Chondrocyte (in vitro differentiated cells): ENCODE results near the gene TAPBP. TPM values are rescaled to one million over a fixed set of nuclear protein-coding genes. Genes with fewer than 3 reads are reported as not detected.

Experiments
- DNase-seq: peaks from one replicate; pipeline ENCODE4 v3.0.0; 2021; ENCODE audit warnings: mixed read lengths, low spot score
- H3K27ac Mint-ChIP-seq: one replicate; pipeline ENCODE4 v1.8.0; 2021; ENCODE audit warnings: mild to moderate bottlenecking, moderate library complexity, mixed read lengths; ENCODE audit not compliant: unreplicated experiment
- H3K27me3 Mint-ChIP-seq: 2 replicates; pipeline ENCODE4 v1.8.0; 2021; ENCODE audit warnings: low read depth, mixed read lengths
- H3K36me3 Mint-ChIP-seq: 2 replicates; pipeline ENCODE4 v1.8.0; 2021; ENCODE audit warnings: low read depth, mixed read lengths
- H3K4me1 Mint-ChIP-seq: 2 replicates; pipeline ENCODE4 v1.8.0; 2021; ENCODE audit warnings: low read depth, mild to moderate bottlenecking, mixed read lengths
- H3K4me3 Mint-ChIP-seq: one replicate; pipeline ENCODE4 v1.8.0; 2021; ENCODE audit warnings: mild to moderate bottlenecking, moderate library complexity, mixed read lengths; ENCODE audit not compliant: unreplicated experiment
- H3K9me3 Mint-ChIP-seq: 2 replicates; pipeline ENCODE4 v1.8.0; 2021; ENCODE audit warnings: low read depth, mixed read lengths
- total RNA-seq: library from RNA; stranded (reverse); gene quantifications from 3 replicates; pipeline ENCODE4 v1.2.1, GENCODE V29; 2021
- TF ChIP-seq, protein P1 (sequence below): fragments of 200-600 bp; sonication (generic); IDR thresholded peaks from 2 replicates; pipeline ENCODE4 v1.5.0; 2021; ENCODE audit warnings: antibody characterized with exemption, mild to moderate bottlenecking, moderate library complexity

TAPBP gene
- total RNA-seq, 1 donor from 2014 or later, result 86.2 TPM

DNA sequence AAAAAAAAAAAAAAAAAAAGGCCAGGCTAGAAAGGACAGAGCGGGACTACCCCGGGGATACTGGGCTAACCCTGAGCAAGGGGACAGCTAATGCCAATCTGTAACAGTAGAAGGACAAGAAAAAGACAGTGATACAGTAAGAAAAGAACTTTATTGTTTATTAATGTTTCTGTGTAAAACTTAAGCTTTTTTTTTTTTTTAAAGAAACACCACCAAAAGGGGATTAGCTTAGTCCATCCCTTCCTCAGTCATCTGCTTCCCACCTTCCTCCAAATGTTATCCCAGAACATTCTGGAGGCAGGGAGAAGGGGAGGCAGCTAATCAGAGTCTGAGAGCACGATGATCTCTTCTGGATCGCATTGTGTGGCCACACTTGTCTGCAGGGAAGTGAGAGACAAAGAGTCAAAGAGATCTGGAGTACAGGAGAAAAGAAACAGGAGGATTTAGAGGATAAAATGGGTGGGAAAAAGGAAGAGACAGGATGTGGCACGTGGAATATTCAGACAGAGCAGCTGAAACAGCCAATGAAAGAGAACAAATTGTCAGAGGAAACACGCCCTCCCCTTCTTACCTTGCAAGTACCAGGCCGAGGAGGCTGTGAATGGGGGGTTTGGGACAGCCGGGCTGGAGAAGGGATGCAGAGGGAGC, 4.7 kb upstream of the TAPBP start:
- TF ChIP-seq, protein P1, sequence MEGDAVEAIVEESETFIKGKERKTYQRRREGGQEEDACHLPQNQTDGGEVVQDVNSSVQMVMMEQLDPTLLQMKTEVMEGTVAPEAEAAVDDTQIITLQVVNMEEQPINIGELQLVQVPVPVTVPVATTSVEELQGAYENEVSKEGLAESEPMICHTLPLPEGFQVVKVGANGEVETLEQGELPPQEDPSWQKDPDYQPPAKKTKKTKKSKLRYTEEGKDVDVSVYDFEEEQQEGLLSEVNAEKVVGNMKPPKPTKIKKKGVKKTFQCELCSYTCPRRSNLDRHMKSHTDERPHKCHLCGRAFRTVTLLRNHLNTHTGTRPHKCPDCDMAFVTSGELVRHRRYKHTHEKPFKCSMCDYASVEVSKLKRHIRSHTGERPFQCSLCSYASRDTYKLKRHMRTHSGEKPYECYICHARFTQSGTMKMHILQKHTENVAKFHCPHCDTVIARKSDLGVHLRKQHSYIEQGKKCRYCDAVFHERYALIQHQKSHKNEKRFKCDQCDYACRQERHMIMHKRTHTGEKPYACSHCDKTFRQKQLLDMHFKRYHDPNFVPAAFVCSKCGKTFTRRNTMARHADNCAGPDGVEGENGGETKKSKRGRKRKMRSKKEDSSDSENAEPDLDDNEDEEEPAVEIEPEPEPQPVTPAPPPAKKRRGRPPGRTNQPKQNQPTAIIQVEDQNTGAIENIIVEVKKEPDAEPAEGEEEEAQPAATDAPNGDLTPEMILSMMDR, result no peak
- Mint-ChIP-seq H3K27me3 (no peaks in the 10 kb centered on the region), H3K36me3 (peaks cover 19% of the 10 kb centered on the region), H3K4me3 (peak overlapping the region; percentile 92), H3K4me1 (peaks cover 80% of the 10 kb centered on the region), H3K9me3 (no peaks in the 10 kb centered on the region), H3K27ac (peak overlapping the region; percentile 98)
- DNase-seq, result no peak

DNA sequence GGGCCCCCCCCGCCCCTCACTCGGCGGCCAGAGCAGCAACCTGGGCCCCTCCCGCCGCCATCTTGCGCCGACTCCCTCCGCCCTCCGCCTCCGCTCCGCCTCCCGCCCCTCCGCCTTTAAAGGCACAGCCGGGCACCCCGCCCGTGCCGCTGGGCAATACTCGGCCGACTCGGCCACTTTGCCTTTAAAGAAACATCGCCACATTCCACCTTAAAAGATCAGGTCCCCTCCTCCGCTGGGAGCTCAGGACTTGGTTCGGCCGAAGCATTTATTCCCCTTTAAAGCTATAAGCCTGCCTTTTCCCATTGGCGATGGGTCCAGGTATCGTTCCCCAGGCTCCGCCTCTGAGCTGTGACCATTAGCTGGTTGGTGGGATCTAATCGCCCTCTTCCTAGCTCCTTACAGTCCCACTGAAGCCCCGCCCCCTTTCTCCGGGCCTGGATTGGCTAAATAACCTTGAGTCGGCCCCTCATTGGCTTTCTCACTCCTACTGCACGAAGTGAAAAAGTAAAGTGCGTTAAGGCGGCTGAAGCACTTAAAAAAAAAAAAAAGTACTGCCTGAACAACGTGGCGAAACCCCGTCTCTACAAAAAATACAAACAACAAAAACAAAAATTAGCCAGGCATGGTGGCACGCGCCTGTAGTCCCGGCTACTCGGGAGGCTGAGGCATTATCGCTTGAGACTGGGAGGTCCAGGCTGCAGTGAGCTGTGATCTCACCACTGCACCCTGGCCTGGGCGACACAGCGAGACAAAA, 4.0 kb upstream of the TAPBP start, which contains the start of gene ZBTB22:
Gene ZBTB22, minus strand, starts transcription at position 76 of the 757 bp plus-strand sequence. CDS start 828 bp downstream, outside the sequence.
- Mint-ChIP-seq H3K9me3 (no peaks in the 10 kb centered on the region), H3K4me1 (peaks cover 80% of the 10 kb centered on the region), H3K27ac (peak within 1 kb of the TSS; percentile 98), H3K4me3 (peak within 1 kb of the TSS; percentile 92), H3K36me3 (peaks cover 19% of the 10 kb centered on the region), H3K27me3 (no peaks in the 10 kb centered on the region)
- TF ChIP-seq, protein P1, result no peak
- peak; percentile 99 for DNase-seq

DNA sequence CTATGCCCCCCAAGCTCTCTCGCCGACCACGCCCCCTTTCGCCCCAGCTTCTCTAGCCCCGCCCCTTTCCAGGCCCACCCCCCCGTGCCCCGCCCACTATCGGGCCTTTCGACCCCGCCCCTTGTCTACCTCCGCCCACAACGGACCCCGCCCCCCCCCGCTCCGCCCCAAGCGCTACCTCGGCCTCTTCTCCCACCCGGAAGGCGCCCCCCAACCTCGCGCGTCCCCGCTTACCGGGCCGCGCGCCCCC, 3.5 kb upstream of the TAPBP start:
- H3K4me1 Mint-ChIP-seq, result peaks cover 80% of the 10 kb centered on the region
- H3K27ac Mint-ChIP-seq, result peak overlapping the region; percentile 59
- TF ChIP-seq, protein P1, result no peak
- H3K4me3 Mint-ChIP-seq, result peak overlapping the region; percentile 92
- H3K27me3 Mint-ChIP-seq, result no peaks in the 10 kb centered on the region
- no peak for DNase-seq
- H3K36me3 Mint-ChIP-seq, result peaks cover 19% of the 10 kb centered on the region
- no peaks in the 10 kb centered on the region for H3K9me3 Mint-ChIP-seq

DNA sequence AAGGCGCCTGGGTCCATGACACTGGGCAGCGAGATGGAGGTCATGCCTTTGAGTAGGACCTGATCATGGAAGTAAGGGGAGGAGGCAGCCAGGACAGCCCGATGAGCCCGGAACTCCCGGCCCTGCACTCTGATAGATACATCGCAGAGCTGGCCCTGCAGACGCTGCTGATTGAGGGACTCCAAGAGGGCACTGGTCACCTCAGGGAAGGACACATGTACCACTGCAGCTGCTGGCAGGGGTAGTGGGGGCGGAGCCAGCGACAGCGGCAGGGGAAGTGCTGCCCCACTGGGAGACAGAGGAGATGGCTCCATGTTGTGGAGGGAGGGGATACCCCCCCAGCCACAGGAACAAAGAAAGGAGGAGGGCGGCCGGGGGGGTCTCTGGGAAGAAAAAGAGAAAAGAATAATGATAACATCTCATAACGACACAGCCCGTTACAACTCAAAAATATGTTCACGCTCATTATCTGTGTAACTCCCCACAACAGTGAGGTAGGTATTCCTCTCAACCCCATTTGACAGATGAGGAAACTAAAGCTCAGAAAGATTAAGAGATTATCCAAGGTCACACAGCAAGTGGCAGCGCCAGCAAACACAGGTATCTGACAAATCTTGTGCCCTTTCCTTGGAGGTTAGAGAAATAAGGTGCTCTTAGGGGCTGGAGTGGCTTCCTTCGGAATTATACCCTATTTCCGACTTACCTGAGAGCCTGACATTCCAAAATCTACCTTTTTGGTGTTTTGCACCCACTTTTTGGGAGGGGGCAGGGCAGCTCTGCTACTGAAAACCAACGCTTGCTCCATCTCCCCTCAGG, 2.9 kb upstream of the TAPBP start:
- Mint-ChIP-seq H3K4me3 (peak overlapping the region; percentile 92), H3K36me3 (peaks cover 19% of the 10 kb centered on the region), H3K4me1 (peaks cover 80% of the 10 kb centered on the region), H3K27me3 (no peaks in the 10 kb centered on the region), H3K9me3 (no peaks in the 10 kb centered on the region), H3K27ac (peak overlapping the region; percentile 81)
- TF ChIP-seq, protein P1, result no peak
- DNase-seq, result no peak
